ENCODE results near the gene ZDHHC4. TPM values are rescaled to one million over a fixed set of nuclear protein-coding genes. Genes with fewer than 3 reads are reported as not detected.

ZDHHC4 gene
- total RNA-seq, 3 donors from 2014 or later (not counting 1 experiment from before 2014, with no cell fraction given) = 29.4 to 37.6 (median 35.3) TPM

DNA sequence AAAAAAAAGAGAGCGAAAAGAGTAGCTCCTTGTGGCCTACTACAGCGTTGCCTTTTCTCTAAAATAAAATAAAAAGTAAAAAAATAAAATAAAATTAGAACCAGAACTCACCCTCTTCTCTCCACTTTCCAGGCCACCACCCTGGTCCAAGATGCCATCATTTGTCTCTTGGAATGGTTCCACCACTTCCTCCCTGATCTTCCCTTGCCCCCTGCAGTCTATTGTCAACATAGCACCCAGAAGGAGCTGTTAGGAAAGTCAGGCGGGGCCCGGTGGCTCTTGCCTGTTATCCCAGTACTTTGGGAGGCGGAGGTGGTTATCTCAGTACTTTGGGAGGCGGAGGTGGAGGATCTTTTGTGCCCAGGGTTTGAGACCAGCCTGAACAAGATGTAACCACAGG is 18.4 kb upstream of the ZDHHC4 start:
- intact Hi-C loops (cut with micrococcal nuclease) = no loop called here
- Histone ChIP-seq H3K4me1 (ENCODE audit: control insufficient read depth, insufficient read depth, low read length) (no peaks in the 10 kb centered on the region), H3K4me3 (ENCODE audit: low read length) (no peak overlapping the region), H3K27ac (ENCODE audit: low read length) (no peak overlapping the region), H3K36me3 (ENCODE audit: control insufficient read depth, insufficient read depth, low read length) (no peaks in the 10 kb centered on the region), H3K27me3 (ENCODE audit: control insufficient read depth, insufficient read depth, low read length) (no peaks in the 10 kb centered on the region), H3K9me3 (ENCODE audit: control insufficient read depth, insufficient read depth, low read length) (no peaks in the 10 kb centered on the region)
- Mint-ChIP-seq H3K27ac (no peak overlapping the region), H3K4me1 (no peaks in the 10 kb centered on the region), H3K9me3 (no peaks in the 10 kb centered on the region), H3K27me3 (ENCODE audit: low read depth in 2 of 2) (peaks cover 5 to 10% of the 10 kb centered on the region in 2 donors), H3K4me3 (no peak overlapping the region), H3K36me3 (no peaks in the 10 kb centered on the region)
- TF ChIP-seq, protein P1, sequence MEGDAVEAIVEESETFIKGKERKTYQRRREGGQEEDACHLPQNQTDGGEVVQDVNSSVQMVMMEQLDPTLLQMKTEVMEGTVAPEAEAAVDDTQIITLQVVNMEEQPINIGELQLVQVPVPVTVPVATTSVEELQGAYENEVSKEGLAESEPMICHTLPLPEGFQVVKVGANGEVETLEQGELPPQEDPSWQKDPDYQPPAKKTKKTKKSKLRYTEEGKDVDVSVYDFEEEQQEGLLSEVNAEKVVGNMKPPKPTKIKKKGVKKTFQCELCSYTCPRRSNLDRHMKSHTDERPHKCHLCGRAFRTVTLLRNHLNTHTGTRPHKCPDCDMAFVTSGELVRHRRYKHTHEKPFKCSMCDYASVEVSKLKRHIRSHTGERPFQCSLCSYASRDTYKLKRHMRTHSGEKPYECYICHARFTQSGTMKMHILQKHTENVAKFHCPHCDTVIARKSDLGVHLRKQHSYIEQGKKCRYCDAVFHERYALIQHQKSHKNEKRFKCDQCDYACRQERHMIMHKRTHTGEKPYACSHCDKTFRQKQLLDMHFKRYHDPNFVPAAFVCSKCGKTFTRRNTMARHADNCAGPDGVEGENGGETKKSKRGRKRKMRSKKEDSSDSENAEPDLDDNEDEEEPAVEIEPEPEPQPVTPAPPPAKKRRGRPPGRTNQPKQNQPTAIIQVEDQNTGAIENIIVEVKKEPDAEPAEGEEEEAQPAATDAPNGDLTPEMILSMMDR (IDR thresholded peaks at IDR 0.05) = no peak
- no peak for ATAC-seq
- DNase-seq = peak in 1 of 2 donors; percentile 57
- 41% methylated on average over 4 of the region's 6 CpGs for WGBS (ENCODE audit: insufficient coverage)

DNA sequence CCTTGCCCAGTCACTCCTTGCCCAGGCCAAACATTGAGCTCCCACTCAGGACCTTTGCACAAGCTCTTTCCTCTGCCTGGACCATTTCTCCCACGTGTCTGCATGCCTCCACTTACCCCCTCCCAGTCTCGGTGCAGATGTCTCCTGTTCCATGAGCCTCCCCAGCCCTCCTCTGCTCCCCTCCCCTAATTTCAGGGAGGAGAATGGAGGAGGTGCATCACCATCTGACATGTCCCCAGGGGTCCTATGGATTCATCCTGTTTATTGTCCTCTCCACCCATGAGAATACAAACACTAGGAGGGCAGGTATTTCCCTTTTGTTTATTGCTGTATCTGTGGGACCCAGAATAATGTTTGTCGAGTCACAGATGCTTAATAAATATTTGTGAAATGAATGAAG is 17.4 kb upstream of the ZDHHC4 start:
- H3K4me1 ChIP-seq (ENCODE audit: control insufficient read depth, insufficient read depth, low read length) = no peaks in the 10 kb centered on the region
- H3K36me3 ChIP-seq (ENCODE audit: control insufficient read depth, insufficient read depth, low read length) = no peaks in the 10 kb centered on the region
- H3K27ac Mint-ChIP-seq = no peak overlapping the region
- no peaks in the 10 kb centered on the region for H3K9me3 ChIP-seq (ENCODE audit: control insufficient read depth, insufficient read depth, low read length)
- DNase-seq (no peak), ATAC-seq (no peak)
- intact Hi-C loops (cut with micrococcal nuclease) = no loop called here
- 31% methylated on average over 1 of the region's 3 CpGs for WGBS (ENCODE audit: insufficient coverage)
- no peak overlapping the region for H3K4me3 ChIP-seq (ENCODE audit: low read length)
- H3K27me3 ChIP-seq (ENCODE audit: control insufficient read depth, insufficient read depth, low read length) = no peaks in the 10 kb centered on the region
- H3K9me3 Mint-ChIP-seq = no peaks in the 10 kb centered on the region
- peaks cover 5 to 10% of the 10 kb centered on the region in 2 donors for H3K27me3 Mint-ChIP-seq (ENCODE audit: low read depth in 2 of 2)
- H3K4me1 Mint-ChIP-seq = no peaks in the 10 kb centered on the region
- TF ChIP-seq, protein P1 (IDR thresholded peaks at IDR 0.05) = no peak
- no peaks in the 10 kb centered on the region for H3K36me3 Mint-ChIP-seq
- no peak overlapping the region for H3K27ac ChIP-seq (ENCODE audit: low read length)
- no peak overlapping the region for H3K4me3 Mint-ChIP-seq

DNA sequence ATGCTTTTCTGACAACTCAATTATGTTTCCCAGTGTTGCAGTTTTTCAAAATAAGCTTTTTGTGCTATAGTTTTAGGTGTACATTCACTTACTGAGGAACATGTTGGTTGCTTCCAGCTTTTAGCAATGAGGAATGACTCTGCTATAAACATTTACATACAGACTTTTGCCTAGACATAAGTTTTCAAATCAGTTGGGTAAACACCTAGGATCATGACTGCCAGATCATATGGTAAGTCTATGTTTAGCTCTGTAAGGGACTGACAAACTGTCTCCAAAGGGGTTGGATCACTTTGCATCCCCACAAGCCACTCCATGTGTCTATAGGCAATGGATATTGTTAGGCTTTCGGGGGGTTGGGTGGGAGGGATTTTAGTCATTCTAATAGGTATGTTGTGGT is 15.1 kb upstream of the ZDHHC4 start:
- no peak overlapping the region for H3K4me3 ChIP-seq (ENCODE audit: low read length)
- ATAC-seq (no peak), DNase-seq (no peak)
- H3K9me3 ChIP-seq (ENCODE audit: control insufficient read depth, insufficient read depth, low read length) = no peaks in the 10 kb centered on the region
- TF ChIP-seq, protein P1 (IDR thresholded peaks at IDR 0.05) = no peak
- Mint-ChIP-seq H3K36me3 (no peaks in the 10 kb centered on the region), H3K27me3 (ENCODE audit: low read depth in 2 of 2) (peaks cover 7 to 10% of the 10 kb centered on the region in 2 donors), H3K4me3 (no peak overlapping the region), H3K4me1 (no peaks in the 10 kb centered on the region), H3K27ac (no peak overlapping the region), H3K9me3 (no peaks in the 10 kb centered on the region)
- H3K27me3 ChIP-seq (ENCODE audit: control insufficient read depth, insufficient read depth, low read length) = no peaks in the 10 kb centered on the region
- no peaks in the 10 kb centered on the region for H3K36me3 ChIP-seq (ENCODE audit: control insufficient read depth, insufficient read depth, low read length)
- no CpG with 5 or more reads among the region's 1 CpG for WGBS (ENCODE audit: insufficient coverage)
- no peaks in the 10 kb centered on the region for H3K4me1 ChIP-seq (ENCODE audit: control insufficient read depth, insufficient read depth, low read length)
- intact Hi-C loops (cut with micrococcal nuclease) = no loop called here
- no peak overlapping the region for H3K27ac ChIP-seq (ENCODE audit: low read length)

Measured in natural killer cell (primary cell).